Measurements from ENCODE around the gene PSMA7.
"Not testable (repeated sequence)": the region's sequence is repeated elsewhere in the genome, so short reads cannot be mapped to it uniquely, and the experiment has no call there.

The PSMA7 gene

DNA sequence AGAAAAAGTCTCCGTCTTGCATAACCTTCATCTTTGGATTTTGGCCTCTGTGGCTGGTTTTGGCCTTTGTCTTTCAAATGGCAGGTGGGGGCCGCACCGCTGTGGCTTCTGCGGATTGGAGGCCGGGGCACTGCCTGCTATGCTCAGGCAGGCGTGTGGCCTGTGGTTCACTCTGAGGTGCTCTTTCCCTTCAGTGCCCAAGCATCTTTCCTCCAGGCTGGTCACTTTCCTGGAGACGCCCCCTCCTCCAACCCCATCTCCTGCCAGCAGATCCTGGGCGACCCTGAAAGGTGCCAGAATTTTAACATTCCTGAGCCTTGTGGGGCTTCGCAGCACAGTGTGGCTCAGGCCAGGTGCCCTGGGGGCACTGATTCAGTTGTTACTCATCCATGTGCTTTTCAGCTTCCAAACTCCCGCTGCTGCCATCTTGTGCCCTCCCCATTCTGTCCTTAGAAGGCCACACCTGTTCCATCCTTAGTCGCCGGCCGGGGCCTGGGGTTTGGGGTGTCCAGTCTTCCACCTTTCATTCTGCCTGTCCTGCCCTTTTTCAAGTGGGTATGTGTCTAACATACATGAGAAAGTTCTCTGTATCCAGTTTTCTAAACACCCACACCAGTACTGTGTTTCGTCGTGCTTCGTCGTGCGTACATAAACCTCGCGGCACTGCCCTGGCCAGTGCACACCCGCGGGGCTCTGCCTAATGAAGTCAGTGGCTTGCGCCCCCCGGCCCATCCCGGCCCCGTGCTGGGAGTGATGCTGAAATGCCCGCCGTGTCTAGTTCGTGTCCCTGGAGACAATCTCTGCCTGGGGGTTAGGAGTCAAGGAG lies 12.4 kb upstream of the PSMA7 start:
- DNase-seq (ENCODE audit: low read depth in 2 of 2), result no peak

DNA sequence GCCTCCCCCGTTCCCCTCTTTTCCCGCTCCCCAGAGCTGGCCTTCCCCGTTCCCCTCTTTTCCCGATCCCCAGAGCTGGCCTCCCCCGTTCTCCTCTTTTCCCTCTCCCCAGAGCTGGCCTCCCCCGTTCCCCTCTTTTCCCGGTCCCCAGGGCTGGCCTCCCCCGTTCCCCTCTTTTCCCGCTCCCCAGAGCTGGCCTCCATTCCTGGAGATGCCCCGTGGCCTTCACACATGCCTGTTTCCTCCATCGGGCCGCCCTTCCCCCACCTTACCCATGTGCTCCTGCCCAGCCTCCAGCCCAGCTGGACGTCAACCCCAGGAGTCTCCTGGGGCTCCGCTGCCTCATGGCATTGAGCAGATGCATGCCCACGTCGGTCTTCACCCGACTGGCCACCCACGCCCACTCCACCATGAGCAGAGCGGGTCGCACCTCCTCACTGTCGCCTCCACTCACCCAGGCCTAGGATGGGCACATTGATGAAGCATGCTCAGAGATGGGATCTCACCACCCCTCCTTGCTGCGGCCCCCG lies 8.7 kb upstream of the PSMA7 start:
- no peak for DNase-seq (ENCODE audit: low read depth in 2 of 2)

DNA sequence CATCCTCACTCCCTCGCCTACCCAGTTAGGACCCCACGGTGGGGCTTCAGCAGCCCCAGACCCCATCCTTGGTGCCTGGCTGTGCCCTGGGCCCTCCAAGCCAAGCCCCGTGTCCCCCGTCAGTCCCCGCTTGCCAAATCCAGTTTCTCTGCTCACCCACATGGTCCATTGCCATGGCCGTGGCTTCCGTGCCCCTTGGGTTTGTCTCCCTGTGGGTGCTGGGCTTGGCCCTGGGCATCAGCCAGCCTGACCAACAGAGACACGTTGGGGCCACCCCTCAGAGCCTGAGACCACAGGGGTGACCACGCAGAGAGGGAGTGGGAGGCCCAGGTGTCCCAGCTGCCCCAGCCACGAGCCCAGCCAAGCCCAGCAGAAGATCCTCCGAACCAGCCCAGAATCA lies 8.0 kb upstream of the PSMA7 start:
- no peak for DNase-seq (ENCODE audit: low read depth in 2 of 2)

DNA sequence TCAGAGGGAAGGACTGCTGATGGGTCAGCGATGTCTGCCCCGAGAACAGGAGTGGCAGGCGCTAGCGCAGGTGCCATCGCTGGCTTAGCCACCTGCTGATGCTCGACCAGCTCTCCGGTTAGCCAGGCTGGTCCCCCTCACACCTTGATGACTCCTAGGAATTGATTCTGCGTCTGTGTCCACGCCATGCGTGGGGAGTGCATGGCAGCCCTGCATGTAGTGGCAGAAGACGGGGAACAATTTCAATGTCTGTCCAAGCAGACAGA lies 7.0 kb upstream of the PSMA7 start:
- no peak for DNase-seq (ENCODE audit: low read depth in 2 of 2)

GRCh38 chr20:62149532-62150309 lies 6.5 kb upstream of the PSMA7 start:
- no peak for DNase-seq (ENCODE audit: low read depth in 2 of 2)

GRCh38 chr20:62148908-62149314 lies 5.7 kb upstream of the PSMA7 start:
- DNase-seq (ENCODE audit: low read depth in 2 of 2), result no peak

- not testable (repeated sequence) for DNase-seq (ENCODE audit: low read depth in 2 of 2)
Measured at GRCh38 chr20:62148383-62148782, 5.2 kb upstream of the PSMA7 start.

DNA sequence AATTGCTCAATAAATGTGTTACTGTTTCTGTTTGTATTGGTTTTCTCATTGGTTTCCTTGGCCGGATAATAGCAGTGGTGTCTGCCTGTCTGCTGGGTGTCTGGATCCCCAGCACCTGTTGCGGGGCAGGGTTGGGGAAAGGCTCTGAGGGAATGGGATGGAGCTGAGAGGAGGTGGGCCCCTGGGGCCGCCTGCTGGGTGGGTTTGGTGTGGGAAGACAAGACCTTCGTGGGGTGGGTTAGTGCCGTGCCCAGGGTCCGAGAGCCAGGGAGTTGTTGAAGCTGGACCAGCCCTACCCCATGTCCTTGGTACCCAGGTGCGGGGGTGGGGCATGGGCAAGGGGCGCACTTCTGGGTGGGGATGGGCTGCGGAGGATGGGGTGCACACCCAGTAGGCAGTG lies 4.3 kb upstream of the PSMA7 start:
- DNase-seq (ENCODE audit: low read depth in 2 of 2), result no peak

DNA sequence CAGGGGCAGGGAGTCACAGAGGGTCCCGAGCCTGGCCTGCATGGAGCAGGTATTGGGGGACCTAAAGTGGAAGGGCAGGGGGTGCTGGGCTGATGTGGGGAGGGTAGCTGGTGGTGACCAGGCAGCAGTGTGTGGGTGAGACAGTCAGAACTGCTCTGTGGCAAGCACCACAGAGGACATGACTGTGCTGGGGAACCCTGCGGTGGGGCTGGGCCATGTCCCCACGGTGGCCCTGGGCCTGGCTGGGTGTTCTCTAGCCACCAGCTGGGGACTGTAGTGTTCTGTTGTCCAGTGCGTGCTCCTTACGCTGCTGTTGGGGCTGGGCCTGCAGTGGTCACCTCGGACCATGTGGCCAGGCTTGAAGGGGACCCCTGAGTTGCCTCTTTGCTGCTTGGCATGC lies 3.9 kb upstream of the PSMA7 start:
- DNase-seq (ENCODE audit: low read depth in 2 of 2), result no peak

DNA sequence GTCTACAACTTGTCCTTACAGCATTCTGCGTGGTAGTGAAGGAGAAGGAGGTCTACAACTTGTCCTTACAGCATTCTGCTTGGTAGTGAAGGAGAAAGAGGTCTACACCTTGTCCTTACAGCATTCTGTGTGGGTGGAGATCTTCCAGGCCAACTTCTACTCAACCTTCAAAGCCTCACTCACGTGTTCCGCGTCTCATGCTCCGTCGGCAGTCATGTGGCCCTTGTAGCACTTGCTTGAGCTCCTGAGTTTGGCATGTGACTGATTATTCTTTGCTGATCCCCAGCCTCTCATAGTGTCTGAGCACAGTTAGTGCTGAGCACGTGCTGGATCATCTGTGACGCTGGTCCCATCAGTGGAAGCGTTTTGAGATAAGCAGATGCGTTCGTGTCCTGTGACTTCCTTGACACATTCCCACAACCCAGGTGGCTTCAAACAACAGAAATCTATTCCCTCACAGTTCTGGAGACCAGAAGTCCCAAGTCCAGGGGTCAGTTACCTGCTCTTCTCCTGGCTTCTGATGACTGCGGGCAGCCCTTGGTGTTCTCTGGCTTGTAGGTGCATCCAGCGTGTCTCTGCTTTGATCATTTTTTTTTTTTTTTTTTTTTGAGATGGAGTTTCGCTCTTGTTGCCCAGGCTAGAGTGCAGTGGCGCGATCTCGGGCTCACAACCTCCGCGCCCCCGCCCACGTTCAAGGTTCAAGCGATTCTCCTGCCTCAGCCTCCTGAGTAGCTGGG lies 3.0 kb upstream of the PSMA7 start:
- DNase-seq (ENCODE audit: low read depth in 2 of 2), result no peak

DNA sequence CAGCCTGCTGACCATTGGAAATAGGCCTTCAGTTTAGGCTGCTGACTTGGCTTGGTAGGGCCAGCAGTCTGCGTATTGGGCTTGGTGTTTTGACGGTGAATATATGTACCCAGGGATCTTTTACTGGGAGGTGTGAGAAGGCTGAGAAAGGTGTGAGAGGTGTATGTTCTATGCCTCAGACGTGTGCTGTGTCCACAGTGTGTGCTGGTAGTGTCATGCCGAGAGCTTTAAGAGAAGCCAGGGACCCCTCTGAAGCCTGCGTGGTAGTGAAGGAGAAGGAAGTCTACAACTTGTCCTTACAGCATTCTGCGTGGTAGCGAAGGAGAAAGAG lies 2.5 kb upstream of the PSMA7 start:
- no peak for DNase-seq (ENCODE audit: low read depth in 2 of 2)

GRCh38 chr20:62143957-62144825 lies 997 bp upstream of the PSMA7 start:
- DNase-seq (ENCODE audit: low read depth in 2 of 2), result peak in 1 of 2 experiments; percentile 57

DNA sequence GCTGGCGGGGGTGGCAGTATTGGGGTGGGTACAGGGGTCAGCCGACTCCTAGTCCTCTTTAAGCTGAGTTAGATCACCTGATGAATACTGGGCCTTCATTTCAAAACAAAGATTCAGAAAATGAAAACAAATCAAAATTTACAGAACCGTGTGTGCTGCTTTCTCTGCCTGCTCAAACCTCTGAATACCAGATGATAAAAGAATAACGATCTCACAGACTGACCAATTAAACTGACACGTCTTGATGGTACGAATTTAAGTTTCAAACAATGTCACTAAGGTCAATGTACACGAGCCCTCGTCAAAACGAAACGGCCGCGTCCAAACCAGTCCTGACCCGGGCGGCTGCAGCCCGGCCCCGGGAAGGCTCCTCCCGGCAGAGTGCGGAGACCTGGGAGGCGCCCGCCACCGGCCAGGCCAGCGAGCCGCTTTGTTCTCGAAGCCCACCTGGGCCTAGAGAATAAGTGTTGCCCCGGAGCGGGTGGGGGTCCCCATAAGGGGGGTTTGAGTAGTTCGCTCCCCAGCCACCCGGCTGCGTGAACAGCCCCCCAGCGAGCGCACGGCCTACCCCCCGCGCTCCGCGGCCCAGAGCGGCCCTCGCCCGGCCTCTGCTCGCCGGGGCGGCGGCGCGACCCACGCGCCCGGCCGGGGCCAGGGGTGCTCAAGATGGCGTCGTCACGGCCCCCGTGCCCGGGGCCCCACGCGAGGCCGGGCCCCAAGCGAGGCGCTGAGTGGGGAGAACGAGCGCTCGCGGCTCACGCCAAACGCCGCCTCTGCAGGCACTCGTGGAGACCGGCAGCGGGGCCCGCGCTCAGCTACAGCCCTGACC lies 728 bp downstream of the PSMA7 start:
- no peak for DNase-seq (ENCODE audit: low read depth in 2 of 2)

DNA sequence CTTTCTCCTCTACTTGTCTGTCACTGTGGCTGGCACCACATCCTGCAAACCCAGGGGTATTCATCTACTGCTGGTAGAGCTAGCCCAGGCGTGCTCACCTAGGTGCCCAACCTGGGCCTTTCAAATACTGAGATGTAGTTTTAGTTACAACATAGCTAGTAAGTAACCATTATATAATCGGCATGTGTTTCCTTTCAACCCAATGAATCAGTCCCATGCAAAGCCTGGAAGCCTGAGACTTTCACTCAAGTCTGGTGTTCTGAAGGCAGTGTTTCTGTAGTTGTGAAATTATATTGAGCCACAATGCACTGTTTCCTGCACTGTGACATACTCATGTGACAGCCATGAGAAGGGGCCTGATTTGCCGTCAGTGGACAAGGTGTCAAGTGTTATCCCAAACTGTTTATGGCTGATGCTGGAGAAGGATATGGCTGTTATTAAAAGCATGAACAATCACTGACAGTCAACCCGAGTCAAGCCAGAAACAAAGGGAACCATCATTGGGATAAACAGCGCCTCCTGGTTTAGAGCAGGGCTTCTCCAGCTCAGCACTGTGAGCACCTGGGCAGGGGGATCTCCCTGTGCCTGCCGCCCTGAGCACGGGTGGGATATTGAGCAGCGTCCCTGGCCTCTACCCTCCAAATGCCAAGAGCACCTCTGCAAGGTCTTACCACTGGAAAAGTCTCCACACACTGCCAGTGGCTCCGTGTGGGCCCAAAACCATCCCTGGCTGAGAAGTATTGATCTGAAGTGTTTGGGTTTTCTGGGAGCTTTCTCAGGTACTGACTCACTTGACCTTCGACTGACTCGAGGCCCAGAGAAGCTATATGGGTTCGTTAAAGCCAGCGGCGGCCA lies 1.6 kb downstream of the PSMA7 start:
- DNase-seq (ENCODE audit: low read depth in 2 of 2), result peak in 1 of 2 experiments; percentile 12

DNA sequence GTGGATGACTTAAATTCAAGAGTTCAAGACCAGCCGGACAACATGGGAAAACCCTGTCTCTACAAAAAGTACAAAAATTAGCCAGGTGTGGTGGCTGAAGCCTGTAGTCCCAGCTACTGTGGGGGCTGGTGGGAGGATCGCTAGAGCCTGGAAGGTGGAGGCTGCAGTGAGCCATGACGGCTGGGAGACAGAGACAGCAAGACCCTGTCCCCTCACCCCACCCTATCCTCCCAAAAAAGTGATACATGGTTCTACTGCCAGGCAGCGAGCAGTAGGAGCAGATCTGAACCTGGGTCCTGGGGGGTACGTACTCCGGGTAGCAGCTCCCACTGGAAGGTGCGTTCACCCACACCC lies 2.2 kb downstream of the PSMA7 start:
- DNase-seq (ENCODE audit: low read depth in 2 of 2), result no peak

- no peak for DNase-seq (ENCODE audit: low read depth in 2 of 2)
Measured at GRCh38 chr20:62139636-62140035, 3.6 kb downstream of the PSMA7 start.

DNA sequence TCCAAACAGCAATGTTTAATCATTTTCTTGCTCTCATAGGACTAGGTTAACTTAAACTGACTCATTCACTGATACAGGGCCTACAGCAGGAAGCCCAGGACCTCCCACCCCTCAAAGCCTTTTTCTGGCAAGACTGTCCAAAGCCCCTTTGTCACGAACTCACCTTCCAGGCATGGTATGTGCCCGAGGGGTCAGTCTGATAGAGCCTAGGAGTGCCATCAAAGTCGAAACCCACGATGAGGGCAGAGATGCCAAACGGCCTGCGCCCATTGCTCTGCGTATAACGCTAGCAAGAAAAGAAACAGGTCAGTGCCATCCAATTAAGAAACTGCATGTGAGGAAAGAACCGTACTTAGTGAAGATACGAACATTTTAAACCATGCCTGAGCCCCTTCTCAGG lies 4.3 kb downstream of the PSMA7 start:
- DNase-seq (ENCODE audit: low read depth in 2 of 2), result no peak

DNA sequence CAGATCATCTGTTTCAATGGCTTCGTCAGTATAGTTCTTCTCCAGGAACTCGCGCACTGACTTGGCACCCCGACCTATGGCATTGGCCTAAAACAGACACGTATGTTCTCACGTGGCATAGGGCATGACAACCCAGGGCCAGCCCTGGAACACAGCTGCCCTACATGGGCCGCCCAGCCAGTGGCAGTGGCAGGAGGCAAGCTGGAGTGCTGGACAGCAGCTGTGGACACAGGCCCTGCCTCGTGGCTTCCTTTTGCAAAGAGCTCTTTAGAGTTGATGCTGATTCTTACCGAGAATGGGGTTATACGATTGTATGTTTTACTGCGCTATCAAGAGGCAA lies 5.0 kb downstream of the PSMA7 start:
- DNase-seq (ENCODE audit: low read depth in 2 of 2), result no peak

DNA sequence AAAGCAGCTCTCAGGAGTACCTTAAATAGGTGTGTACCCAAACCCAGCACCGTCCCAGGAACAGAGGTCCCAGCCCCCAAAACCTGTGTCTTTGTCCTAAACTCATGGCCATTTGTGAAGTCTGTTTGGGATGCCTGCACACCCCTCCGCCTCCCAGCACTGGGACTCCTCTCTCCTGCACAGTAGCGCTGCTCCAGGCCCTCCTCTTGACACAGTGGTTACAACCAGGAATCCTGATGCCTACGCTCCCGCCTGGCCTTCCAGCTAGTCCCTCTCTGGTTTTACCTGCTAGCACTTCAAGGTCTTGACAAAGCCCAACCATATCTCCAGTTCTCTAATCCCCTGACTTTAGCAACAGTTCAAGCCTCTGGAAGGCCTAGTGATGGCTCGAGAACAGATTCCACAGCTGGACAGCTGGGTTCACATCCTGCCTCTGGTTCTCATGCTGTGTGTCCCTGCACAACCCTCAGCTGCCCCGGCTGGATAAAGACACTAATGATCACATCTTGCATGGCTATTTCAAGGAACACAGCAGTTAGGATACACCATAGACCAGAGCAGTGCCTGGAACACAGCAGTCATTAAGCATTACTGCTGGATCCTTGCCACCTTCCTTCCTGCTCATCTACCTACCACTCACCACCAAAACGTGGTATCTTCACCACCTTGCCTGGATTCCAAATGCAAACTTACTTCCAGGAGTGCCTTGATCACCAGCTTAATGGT lies 5.6 kb downstream of the PSMA7 start:
- DNase-seq (ENCODE audit: low read depth in 2 of 2), result no peak

- DNase-seq (ENCODE audit: low read depth in 2 of 2), result no peak
Measured at GRCh38 chr20:62137092-62137384, 6.2 kb downstream of the PSMA7 start.
